HUDEP-2 (cell line): Measurements from ENCODE around the gene NAV2.

Experiments
- DNase-seq, 76 experiments: peaks; one replicate each; lab custom pipeline; 2025; ENCODE audit not compliant: unreplicated experiment in 76 of 76; lab: John Stamatoyannopoulos, UW

Gene NAV2, protein sequence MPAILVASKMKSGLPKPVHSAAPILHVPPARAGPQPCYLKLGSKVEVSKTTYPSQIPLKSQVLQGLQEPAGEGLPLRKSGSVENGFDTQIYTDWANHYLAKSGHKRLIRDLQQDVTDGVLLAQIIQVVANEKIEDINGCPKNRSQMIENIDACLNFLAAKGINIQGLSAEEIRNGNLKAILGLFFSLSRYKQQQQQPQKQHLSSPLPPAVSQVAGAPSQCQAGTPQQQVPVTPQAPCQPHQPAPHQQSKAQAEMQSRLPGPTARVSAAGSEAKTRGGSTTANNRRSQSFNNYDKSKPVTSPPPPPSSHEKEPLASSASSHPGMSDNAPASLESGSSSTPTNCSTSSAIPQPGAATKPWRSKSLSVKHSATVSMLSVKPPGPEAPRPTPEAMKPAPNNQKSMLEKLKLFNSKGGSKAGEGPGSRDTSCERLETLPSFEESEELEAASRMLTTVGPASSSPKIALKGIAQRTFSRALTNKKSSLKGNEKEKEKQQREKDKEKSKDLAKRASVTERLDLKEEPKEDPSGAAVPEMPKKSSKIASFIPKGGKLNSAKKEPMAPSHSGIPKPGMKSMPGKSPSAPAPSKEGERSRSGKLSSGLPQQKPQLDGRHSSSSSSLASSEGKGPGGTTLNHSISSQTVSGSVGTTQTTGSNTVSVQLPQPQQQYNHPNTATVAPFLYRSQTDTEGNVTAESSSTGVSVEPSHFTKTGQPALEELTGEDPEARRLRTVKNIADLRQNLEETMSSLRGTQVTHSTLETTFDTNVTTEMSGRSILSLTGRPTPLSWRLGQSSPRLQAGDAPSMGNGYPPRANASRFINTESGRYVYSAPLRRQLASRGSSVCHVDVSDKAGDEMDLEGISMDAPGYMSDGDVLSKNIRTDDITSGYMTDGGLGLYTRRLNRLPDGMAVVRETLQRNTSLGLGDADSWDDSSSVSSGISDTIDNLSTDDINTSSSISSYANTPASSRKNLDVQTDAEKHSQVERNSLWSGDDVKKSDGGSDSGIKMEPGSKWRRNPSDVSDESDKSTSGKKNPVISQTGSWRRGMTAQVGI (N-terminal part only)

DNA sequence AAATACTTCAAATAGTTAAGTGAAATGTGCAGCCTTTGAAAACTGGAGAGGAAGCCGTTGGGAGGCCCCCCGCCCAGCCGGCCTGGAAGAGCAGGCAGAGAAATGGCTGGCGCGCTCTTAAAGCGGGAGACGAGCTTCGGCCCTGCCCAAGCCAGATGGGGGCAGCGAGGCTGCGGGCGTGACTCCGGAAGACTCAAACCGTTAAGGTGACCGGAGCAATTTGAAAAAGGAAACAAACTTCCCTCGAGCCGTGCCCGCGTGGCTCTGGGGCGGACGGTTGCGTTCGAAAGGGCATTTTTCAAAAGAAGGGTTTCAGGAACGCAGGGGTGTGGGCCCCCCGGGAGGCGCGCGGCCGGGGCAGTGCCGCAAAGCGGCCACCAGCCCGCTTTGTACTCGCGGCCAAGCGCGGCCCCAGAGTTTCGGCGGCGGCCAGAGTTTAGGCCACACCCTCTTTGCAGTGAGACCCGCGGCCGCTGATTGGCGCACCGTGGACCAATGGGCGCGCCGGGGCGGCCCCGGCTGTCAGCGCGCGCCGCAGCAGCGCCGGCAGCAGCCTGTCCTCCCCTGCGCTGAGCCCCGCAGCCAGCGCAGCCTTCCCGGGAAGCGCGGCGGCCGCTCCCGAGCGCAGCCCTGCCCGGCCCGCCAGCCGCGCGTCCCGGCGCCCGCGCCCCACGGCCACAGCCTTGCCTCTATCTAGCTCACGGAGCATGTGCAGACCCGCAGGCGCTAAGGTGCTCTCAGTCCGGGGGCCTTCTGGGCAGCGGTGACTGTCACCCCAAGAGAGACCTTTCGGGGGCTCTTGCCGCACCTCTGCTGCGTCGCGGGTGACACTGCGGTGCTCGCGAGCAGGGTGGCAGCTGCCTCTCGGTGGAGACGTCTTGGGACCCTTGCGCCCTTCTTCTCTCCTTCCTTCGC, at the start of gene NAV2:
TSS of gene NAV2 (plus strand) at position 557 of the 915 bp plus-strand sequence. CDS start 859 bp downstream, outside the sequence.
- peak in 68 of 76 experiments; percentile 2 to 78 (median 53) for DNase-seq

DNA sequence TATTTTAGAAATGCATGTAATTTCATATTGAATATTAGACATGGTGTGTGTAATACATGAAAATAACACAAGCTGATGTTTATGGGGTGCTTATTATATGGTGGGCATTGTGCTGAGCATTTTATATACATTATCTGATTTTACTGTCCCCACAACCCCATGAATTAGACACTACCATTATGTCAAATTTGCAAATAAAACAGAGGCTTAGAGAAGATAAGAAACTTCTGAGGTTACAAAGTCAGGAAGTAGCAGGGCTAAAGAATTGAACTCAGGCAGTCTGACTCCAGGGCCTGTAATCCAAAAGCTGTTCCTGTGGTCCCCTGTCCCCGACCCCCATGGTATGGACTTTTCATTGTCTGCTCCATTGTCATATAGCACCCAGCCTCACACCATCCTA, 49.4 kb upstream of the NAV2 start:
- no peak for DNase-seq

DNA sequence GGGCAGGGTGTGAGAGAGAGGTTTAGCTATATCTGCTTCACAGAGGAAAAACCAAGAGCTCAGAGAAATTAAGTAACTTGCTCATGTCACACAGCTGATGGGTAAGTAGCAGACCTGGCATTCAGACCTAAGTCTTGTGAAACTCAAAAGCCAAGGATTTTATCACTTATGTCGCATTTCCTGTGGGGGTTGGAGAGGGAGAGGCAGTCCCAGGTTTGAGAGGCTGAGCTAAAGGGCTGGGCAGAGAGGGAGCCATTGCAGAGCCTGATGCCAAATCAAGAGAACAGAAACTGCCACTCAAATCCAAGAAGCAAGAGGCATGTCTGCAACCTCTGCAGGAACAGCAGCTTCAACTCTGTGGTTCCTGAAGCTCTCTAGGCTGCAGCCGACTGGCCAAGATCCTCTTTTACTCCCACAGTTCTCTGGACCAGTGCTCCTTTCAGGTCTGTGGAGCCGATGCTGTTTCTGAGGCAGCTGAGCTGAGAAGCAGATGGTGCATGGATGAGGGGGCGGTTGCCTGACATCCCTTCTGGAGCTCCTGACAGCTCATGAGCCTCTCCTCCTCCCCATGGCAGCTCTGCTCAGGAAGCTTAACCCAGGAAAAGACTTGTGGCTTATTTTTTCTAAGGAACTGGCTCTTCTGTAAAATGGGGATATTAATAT, 47.6 kb upstream of the NAV2 start:
- DNase-seq: no peak

DNA sequence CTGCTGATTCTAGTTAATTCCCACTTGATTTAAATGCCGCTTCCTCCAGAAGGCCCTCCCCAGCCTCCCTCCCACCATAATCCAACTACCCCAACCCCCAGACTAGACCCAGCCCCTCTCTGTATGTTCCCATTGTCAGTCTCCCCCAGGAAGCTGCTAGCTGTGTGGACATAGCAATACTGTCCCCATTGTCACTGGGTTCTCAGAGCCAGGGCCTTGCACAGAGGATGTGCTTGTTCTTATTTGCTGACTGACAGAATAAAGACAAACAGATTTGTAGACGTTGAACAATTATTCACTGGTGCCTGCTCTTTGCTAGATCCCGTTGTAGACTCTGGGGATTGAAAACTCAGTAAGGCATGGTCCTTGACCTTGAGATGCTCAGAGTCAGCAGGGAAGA, 45.7 kb upstream of the NAV2 start:
- no peak for DNase-seq

DNA sequence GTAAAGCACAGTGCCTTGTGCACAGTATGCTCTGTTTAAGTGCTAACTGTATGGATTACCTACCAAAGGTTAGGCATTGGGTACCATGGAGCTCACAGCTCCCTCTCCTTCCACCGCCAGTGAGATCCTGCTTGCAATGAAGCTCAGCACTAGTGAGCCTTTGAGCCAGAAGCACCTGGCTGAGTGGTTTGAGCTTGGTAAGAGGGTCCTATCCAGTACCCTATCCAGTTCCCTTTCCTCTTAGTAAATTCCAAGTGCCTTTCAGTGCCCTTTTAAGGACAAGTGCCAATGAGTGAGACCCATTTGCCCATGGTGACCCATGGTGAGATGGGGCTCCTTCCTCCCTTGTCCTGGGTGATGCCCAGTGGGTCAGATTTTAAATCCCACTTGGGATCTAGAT, 43.1 kb upstream of the NAV2 start:
- no peak for DNase-seq

DNA sequence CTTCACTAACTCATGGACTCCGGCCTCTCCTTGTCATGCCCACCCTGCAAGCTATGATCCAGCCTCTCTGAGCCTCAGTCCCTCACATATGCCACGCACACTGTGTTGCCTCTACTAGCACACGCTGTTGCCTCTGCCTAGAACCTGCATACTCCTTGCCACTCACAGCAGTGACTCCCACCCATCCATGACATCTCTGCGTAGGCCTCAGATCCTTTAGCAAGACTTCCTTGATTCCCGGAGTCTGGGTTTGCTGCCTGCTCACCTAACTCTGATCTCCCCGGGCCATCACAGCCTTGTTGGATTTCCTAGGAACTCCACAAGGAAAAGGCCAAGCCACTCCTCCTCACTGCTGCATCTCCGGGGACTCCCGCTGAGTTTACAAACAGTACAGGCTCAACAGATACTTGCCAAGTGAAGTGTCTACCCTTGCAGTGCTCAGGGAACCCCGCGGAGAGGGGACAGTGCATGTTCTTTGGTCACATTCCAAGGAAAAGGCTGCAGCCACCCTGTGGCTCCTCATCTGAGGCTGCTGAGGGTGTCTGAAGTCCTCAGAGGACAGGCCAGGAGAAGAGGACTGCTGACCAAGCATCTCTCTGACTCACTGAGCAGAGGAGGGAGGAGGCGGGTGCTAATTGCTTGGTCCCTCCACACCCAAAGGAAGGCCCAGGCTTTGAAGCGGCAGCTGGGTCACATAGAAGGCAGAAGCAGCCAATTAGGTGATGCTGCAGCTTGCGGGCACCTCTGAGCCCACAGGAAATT, 42.4 kb upstream of the NAV2 start:
- no peak for DNase-seq

DNA sequence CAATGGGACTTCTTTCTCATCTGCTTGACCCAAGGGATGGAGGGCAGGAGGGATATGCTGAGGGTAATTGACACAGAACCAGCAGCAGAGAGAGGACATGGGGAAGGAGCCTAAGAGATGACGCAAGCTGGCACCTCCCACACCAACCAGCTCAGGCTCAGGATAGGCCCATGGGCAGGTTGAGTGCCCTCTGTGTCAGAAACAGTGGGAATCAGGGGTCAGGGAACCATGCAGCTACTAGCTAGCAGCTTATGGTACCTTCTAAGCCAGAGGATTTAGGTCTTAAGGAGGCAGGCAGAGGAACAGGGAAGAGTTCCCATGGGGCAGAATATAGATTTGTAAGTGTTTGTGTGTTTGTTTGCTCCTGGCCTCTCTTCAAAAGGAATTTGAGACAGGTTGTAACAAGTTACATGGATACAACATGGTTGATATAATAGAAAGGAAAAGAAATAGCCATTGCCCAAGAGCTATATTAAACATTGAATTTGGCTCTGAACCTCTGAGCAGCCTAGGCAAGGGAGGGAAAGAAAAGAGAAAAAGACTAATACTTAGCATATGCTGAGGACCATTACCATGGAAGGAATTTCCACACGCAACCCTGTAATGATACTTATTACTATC, 39.9 kb upstream of the NAV2 start:
- DNase-seq: no peak

DNA sequence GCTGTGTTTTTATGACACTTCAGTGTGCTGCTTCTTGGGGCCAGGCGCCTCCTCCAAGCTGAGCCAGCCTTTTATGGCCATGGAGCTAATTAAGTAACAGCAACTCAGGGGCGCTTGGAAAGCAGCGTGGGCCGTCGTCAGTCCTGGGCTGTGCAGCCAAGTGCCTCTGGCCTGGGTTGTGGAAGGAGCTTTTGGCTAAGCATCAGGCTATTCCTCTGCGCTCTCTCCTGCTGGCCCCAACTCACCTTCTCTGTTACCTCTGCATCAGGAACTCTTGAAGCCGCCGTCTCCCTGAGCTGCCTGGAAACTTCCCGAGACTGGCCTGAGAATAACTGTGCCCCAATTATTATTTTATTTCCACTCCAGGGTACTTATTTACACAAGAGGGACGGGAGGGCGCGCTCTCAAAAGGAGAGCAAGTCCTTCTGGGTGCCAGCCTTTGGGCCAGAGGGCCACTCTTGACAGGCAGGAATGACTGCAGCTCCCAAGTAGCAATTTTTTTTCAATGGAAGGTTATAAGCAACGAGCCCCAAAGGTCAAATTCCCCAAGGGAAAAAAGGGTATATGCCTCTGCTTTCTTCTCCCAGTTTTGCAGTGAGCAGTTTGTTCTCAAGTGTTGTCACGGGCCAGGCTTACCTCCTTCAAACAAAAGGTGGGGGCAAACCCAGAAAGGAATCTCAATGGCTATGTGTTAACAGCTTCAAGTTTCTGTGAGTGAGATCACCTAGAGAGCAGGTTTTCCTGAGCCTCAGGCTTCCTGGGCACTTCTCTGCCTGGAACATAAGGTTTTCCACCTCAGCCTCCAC, 38.5 kb upstream of the NAV2 start:
- no peak for DNase-seq

DNA sequence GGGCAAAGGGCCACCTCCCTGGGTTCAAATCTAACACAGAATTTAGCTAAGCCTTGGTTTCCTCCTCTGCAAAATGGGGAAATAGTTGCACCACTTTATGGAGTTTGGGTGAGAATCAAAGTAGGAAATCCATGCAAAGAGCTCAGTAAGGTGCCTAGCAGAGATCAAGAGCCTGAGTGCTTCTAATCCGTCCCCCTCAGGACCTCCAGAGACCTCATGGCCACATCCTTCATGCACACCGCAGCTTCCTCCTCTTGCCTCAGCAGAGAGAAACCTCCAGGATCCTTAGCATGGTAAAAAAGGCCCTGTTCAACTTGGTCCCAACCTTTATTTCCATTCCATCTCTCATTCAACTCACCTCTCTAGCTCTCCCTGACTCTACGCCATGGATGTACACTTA, 37.8 kb upstream of the NAV2 start:
- no peak for DNase-seq

DNA sequence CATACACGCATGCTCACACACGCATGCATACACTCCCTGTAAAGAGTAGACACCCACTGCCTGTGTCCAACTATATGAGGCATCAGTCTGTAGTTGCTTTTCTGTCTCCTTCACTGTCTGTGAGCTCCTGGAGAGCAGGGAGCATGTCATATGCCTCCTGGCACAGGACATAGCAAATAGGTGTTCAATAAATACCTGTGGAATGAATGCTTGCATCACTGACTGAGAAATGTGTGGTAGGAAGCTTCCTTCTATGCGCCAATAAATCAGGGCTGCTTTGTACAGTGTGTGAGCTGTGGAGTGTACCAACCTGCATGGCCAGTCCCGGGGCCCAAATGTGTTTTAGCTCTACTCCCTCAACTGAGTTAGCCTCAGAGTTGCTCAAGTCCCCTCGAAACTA, 37.2 kb upstream of the NAV2 start:
- DNase-seq: no peak

DNA sequence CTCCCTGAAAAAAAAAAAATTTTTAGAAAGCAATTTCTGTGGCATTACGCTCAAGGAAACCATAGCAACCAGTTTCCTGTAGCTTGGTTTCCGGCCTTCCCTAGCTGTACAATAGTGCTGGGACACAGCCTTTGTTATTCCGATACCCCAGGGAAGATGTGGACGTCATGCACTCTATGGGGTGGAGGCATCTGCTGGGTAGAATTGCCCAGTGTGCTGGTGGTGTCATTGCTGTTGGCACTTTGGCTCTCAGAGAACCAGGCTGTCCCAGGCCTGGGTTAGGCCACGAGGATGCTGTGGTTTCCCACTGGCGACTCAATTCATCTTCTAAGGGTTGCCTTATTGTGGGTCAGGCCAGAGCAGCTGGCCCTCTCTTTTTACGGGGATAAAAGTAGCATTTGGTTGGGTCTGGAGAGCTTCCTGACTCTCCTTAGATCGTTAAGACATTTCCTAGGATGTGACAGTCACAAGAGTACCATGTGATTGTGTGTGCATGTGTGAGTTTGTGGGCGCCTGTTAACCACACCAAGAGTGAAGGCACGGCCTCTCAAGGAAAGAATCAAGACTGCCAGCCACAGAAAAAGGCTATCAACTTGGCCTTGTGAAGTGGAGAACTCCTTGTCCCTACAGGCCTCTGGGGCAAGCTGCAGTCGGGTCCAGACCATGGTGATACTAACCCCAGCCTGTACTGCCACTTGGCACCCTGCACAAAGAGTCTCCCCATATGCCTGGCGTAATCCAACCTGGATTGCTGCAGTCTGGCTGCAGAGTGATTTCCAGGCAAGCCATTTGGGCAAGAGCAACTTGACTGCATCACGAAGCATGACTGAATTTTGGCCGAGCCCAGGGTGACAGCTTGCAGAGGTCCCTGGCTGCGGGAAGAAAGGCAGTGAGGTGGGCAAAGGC, 35.9 kb upstream of the NAV2 start:
- DNase-seq: no peak

DNA sequence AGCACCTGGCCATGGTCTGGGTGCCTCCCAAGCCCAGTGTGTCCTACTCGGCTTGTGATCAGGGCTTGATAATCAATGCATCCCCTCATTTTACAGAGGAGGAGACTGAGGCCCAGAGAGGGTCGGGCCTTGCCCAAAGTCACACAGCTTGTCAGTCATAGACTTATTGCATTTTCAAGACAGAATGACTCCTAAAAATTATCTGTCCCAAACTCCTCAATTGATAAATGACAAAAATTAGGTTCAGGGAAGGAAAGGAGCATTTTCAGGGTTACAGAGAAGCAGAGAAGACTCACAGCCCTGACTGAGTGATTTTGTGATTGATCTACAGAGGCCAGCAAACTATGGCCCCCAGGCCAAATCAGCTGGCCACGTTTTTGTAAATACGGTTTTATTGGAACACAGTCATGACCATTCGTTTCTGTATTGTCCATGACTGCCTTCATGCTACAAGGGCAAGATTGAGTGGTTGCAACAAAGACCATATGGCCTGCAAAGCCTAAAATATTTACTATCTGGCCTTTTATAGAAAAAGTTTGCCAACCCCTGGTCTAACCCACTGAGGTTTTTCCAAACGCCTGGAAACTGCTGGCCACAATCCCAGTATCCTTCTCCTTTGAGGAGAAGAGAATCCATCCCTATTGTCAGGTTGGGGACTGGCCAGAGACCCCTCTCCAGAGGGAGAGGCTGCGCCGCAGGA, 35.1 kb upstream of the NAV2 start:
- no peak for DNase-seq

DNA sequence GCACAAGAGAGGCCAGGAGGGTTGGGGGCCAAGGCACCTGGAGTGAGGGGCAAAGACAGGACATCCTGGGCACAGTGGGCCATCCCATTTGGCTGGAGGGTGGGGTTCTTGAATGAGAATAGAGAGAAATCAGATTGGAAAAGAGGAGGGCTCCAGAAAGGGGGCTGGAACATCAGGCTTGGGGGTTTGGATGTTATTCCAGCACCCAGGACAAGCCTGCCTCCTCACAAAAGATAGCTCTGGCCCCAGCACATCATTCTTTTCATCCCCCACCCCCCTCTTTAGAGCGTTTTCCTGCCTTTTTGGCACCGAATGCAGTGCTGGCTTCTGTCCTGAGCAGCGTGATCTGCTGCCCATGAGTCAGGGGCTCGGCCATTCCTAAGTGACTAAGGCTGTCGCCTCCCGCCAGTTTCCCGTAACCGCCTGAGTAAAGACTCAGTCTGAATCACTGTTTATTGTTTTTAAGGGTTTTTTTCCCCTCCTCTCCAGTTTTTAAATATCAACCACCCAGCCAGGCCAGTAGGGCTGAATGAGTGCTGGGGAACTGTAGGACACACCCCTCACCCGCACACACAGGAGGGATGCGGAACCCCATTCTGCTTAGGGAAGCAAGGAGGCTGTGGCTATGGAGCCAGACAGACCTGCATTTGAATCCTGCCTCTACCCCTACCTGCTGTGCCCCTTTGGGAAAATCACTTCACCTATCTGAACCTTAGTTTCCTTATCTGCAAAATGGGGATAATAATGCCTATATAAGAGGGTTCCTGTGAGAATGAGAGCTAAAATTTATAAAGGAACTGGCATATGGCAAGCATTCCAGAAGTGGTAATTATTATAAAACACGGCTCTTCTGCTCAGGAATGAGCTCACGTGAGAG, 32.4 kb upstream of the NAV2 start:
- no peak for DNase-seq

DNA sequence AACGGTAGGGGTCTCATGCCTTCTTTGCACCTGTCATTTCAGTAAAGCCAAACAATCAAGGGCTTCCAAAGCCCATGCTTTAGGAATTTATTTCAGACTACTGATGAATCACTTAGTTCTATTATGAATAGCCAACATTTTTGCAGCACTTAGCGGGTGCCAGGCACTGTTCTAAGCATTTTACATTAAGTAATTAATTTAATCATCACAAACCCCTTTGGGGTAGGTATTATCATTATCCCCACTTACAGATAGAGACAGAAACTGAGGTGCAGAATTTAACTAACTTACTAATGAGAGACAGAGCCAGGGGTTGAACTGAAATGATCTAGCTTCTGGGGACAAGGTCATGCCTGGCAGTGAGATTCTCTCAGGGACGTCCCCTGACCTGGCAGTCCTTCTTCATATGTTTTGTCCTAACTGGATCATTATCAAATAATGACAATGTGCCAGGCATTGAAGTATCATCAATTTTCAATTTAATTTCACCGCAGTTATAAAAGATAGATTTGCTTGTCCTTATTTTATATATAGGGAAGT, 31.7 kb upstream of the NAV2 start:
- no peak for DNase-seq

DNA sequence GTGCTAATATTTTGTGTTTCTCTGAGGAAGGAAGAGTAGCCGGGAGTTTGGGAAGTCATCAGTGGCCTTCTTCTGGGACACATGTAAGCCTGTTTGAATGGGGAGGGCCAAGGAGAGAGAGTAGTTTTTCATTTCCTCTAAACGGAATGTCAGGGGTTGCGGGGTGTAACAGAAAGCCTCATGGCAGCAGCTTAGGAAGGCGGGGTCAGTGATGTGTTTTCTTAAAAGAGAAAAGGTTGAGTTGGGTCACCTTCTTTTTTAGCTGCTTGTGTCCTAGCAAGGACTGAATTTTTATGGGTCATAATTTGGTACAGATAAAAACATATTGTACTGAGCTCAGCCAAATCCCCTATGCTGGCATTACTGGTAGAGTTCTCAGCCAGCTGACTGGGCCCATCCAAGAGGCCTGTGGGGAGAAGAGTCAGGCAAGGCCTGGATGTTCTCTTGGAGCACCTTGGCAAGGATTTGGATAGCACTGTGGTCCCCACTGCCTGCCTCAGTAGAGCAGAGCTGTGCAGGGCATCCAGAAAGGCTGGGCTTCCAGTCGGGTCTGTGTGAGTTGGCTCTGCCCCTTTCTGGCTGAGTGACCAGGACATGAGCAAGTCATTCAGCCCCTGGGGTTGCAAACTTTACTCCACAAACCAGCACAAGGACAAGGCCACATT, 29.4 kb upstream of the NAV2 start:
- DNase-seq: no peak
